HG03439 (cell line): ENCODE measurements around the gene UBE2B.
A peak's percentile ranks its signal among the peaks of the same experiment; 100 is the strongest.
"Not testable (repeated sequence)": the region's sequence is repeated elsewhere in the genome, so short reads cannot be mapped to it uniquely, and the experiment has no call there.

Experiments used
- ATAC-seq: cut with Tn5 transposase; IDR thresholded peaks from one replicate; pipeline ENCODE4 v1.9.1; 2021; ENCODE audit warnings: mild to moderate bottlenecking, moderate library complexity; ENCODE audit not compliant: unreplicated experiment

Gene UBE2B

DNA sequence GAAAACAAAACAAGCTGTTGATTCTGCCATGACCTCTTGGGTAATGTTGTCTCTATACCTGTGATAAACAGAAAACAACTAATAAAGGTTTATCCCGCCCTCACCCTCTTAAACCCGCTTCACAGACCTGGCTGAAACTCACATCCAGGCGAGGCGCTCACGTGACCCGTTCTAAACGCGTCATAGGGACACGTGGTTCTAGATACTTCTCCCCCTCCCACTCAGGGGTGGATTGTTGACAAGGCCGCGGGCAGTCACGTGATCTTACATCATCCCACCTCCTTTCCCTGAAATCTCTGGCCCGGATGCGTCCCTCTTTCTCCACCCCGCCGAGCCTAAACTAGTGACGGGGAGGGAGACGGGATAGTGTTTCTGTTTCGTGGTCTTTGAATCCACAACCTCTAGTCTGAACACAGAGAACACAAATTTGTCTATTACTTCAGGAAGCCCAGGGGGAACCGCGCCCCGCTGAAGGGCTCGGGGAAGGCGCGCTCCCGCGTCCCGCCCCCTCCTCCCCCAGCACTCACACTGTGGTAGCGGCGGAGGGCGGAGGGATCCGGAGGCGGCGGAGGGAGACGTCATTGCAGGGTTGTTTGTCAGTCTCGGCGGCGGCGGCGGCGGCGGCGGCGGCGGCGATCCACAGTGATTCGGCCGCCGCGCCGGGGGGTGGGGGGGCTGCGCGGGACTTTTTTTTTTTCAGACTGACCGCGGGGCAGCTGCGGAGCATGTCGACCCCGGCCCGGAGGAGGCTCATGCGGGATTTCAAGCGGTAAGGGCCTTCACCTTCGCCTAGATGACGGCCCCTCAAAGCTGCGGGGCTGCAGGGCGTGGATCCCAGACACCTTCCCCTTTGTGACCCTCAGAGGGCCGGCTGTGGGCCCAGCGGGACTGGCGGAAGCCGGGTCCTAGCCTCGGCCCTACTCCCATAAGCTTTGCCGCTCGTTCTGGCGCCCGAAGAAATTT is at the start of gene UBE2B:
Gene UBE2B, plus strand, starts transcription at position 699 of the 963 bp plus-strand sequence. Its CDS starts 27 bp downstream, at position 726.
- peak; percentile 77 for ATAC-seq

DNA sequence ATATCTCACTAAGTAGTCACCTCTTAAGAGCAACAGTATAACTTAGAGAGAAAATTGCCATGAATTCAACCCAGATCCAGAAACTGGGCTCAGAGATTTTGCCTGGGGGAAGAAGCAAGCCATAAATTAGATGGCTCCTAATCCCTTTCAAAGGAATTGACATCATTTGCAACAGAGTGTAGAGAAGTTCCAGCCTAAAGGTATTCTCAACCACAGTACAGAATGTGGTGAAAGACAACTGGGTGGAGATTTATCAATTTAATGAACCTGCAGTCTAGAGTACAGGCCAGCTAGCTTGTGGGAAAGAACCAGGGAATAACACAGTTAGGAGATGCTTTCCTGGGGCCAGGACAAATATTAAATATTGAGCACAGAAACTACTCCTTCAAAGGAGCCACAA is 44.0 kb upstream of the UBE2B start:
- no peak for ATAC-seq

DNA sequence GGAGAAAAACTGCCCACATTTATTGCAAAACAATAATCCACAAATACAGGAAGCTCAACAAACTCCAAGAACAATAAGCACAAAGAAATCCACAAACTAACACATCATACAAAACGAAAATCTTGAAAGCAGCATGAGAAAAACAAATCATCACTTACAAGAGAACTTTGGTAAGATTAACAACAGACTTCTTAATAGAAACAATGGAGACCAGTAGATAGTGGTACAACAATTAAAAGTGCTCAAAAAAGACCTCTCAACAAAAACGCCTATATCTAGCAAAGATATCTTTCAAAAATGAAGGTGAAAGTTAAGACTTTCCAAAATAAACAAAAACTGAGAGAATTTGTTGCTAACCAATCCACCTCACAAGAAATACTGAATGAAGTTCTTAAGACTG is 42.8 kb upstream of the UBE2B start:
- no peak for ATAC-seq

DNA sequence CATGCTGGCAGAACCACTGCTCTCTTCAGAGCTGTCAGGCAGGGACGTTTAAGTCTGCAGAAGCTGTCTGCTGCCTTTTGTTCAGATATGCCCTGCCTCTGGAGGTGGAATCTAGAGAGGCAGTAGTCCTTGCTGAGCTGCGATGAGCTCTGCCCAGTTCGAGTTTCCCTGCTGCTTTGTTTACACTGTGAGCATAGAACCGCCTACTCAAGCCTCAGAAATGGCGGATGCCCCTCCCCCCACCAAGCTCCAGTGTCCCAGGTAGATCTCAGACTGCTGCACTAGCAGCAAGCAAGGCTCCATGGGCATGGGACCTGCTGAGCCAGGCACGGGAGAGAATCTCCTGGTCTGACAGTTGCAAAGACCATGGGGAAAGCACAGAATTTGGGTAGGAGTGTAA is 34.5 kb upstream of the UBE2B start:
- ATAC-seq = not testable (repeated sequence)

DNA sequence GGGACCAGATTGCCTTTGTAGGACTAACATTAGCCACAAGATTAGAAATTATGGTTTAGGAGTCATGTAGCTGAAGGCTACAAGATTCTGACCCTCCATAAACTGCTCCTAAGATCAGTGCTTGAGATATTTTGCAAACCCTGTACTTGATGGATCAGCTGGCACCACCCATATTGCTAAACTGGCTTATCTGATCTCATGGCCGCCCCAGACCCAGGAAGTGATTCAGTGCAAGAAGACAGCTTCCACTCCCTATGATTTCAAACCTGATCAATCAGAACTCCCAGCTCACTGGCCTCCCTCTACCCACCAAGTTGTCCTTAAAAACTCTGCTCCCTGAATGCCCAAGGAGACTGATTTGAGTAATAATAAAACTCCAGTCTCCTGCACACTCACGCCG is 27.9 kb upstream of the UBE2B start:
- not testable (repeated sequence) for ATAC-seq

DNA sequence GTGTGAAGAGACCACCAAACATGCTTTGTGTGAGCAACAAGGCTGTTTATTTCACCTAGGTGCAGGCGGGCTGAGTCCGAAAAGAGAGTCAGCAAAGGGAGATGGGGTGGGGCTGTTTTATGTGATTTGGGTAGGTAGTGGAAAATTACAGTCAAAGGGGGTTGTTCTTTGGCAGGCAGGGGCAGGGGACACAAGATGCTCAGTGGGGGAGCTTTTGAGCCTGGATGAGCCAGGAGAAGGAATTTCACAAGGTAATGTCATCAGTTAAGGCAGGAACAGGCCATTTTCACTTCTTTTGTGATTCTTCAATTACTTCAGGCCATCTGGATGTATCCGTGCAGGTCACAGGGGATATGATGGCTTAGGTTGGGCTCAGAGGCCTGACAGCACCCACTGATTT is 25.9 kb upstream of the UBE2B start:
- not testable (repeated sequence) for ATAC-seq

DNA sequence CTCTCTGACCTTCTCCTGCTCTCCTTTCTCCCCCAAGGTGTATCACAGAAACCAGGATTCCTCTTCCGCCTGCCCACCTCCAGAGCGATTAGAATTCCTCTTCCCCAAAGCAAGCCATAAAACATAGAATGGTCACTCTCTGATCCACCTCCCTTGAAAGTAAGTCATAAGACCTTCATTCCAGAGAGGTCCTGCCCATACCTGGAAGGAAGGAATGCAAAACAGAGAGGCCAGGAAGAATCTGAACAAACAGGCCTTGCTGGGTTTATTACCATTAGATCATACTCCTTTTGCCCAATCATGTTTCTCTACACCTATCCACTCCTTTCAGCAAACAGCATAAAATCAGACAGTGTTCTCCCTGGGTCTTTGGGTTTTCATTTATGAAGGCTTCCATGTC is 25.4 kb upstream of the UBE2B start:
- ATAC-seq = no peak

DNA sequence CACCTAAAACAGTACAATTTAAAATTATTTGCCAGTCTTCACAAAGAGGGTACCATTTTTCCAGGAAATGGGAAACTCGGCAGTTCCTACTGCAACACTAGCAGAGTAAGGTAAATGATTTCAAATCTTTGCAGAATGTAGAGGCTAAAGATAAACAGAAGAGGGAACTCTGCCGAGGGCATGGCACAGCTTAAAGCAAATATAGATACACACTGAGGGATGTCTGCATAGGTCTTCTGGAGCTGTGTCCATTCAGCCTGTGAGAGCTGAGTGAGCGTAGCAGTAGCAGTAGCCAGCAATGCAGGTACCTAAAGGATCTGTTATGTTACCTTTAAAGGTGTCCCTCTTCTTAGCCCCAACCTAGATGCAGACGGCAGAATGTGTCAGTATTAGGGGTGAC is 21.9 kb upstream of the UBE2B start:
- ATAC-seq = no peak

DNA sequence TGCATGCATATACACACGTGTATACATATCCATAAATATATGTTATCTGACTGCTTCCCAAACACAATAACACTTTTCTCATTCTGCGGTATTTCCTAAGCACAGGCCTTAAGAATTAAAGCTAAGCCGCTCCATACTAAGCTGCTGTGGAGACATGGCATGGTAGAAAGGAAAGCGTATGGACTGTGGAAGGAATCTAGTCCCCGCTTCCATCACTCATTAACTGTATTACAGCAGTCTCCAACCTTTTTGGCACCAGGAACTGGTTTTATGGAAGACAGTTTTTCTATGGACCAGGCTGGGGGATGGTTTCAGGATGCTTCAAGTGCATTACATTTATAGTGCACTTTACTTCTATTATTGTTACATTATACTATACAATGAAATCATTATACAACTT is 15.7 kb upstream of the UBE2B start:
- no peak for ATAC-seq

DNA sequence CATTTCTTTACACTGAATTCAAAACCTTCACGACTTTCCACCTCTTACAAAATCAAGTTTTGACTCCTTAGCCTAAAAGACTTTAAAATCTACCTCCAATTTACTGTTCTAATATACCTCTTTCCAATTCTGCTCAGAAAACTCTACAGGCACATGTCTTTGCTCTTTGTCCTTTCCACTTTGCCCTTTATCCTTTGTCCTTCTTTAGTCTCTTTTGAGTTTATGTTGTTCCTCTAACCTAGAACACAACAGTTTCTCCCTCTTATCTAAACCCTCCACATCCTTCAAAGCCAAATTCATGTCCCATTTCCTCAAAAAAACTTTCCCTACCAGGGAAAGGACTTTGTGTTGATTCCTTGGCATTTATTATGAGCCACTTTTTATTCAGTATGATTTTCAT is 5.8 kb upstream of the UBE2B start:
- no peak for ATAC-seq

DNA sequence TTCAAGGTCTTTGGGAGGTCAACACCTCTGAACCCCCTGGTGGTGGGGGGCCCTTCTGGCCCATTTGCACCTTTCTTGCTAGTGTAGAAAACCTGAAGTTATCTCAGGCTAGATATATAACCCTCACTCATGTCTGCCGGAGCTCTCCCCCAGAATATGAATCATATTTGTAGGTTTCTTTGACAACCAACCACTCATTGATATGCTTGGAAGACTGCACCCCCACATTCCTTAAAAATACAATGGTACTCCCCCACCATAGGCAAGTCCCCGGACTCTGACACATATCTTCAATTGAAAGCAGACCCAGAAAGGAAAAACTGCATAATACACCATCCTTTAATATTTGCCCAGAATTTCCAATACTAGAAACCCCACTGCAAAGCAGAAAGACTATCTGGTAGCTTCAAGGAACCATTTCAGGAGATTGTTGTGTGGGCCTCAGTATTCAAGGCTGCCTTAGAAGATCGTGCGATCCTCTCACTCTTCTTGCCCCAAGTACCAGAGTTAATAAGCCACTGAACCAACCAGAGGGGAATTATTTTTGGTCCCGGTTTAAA is 978 bp upstream of the UBE2B start:
- peak; percentile 9 for ATAC-seq

DNA sequence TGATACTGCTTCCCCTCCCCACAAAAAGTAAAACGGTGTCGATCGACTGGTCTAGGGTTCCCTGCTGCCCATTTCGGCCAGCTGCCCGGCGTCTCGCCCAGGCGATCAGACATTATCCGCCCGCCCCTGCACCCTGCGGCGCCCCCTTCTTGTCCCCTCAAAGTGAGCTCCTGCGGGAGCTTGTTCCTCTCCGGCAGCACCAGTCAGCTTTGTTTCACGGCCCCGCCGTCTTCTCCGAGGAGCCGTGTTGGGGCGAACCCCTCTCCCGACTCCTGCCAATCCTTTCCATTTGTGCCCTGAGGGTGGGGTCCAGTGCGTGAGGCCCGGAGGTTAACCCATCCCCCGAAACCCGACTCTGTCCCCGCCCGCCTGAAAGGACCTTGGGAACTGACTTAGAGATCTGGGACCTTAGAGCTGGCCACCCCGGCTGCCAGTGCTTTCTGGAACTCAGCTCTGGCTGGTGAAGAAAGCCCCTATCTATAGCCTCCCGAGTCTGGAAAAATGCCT is 518 bp downstream of the UBE2B start:
- no peak for ATAC-seq

DNA sequence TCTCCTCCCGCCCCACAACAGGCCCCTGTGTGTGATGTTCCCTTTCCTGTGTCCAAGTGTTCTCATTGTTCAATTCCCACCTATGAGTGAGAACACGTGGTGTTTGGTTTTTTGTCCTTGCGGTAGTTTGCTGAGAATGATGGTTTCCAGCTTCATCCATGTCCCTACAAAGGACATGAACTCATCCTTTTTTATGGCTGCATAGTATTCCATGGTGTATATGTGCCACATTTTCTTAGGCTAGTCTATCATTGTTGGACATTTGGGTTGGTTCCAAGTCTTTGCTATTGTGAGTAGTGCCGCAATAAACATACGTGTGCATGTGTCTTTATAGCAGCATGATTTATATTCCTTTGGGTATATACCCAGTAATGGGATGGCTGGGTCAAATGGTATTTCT is 2.3 kb downstream of the UBE2B start:
- ATAC-seq = not testable (repeated sequence)

DNA sequence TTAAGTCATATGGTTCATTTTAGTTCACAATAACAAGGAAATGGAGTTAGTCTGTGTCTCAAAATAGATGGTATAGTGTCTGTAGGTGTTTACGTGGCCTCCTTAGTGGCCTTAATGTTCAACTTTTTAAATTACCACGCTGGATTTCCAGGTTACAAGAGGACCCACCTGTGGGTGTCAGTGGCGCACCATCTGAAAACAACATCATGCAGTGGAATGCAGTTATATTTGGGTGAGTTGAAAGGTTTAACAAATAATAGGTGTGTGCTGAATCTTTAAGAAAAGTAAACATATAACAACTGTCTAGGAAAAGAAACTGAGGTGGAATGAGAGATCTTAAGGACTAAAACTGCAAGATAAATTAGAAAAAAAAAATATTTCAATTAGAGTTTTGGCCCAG is 2.9 kb downstream of the UBE2B start:
- no peak for ATAC-seq

DNA sequence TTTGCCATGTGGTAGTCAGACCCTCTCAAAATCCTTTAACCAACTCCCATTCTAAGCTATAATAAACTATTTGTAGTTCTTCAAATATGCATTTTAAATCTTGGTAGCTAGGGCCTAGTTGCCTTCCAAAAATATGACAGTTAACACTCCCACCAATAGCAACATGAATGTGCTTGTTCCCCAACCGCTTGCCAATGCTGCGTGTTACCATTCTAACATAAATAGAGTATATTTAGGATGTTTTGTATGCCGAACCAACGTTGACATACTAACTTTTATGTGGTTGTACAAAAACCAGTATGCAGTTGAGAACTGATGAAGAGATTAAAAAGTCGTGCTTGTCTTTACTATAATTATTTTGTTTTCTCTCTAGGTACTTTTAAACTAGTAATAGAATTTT is 9.0 kb downstream of the UBE2B start:
- ATAC-seq = no peak

DNA sequence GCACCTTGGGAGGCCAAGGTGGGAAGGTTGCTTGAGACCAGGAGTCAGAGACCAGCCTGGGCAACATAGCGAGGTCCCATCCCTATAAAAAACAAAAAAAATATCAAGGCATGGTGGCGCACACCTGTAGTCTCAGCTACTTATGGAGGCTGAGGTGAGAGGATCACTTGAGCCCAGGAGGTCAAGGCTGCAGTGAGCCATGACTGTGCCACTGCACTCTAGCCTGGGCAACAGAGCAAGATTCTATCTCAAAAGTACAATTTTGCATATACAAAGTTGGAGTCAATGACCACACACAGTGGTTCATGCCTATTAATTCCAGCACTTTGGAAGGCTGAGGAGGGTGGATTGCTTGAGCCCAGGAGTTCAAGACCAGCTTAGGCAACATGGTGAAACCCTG is 10.8 kb downstream of the UBE2B start:
- ATAC-seq = not testable (repeated sequence)

DNA sequence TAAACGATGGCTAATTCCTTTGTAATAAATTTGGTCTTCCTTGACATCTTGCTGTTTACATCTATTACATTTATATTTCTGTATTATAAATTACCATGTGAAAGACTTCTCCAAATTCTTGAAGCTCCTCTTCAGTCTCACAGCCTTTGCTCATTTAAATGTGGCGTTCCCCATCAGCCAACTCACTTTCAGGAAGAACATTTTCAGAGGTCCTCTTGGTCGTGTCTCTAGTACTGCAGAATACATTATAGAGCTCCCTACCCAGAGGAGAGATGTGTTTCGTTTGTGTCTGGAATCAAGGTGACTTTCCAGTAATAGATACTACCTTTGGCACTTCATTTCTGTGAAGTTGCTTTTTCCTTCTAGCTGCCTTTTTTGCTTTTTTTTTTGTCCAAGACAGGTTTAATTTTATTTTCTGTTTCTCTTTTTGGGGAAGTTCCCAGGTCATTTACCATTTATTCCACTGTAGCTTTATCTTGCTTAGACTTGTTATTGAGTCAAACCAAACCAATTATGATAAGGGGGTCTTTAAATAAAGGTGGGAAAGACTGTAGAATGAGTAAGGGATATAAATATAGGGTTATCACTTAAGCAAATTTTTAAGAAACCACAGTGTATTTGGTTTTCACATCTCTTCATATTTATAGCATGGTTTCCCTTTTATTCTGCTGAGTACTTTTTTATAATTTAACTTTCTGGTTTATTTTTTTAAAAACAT is 12.8 kb downstream of the UBE2B start:
- no peak for ATAC-seq

DNA sequence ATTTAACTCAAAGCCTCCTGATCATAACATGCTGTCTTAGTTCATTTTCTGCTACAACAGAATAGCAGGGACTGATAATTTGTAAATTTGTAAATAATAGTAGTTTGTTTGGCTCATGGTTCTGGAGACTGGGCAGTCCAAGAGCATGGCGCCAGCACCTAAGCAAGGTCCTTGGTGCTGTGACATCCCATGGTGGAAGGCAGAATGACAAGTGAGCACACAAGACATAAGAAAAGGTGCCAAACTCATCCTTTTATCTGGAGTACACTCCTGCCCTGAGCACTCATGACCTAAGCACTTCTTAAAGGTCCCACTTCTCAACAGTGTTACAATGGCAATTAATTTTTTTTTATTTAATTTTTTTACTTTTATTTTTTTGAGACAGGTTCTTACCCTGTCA is 16.1 kb downstream of the UBE2B start:
- ATAC-seq = no peak

DNA sequence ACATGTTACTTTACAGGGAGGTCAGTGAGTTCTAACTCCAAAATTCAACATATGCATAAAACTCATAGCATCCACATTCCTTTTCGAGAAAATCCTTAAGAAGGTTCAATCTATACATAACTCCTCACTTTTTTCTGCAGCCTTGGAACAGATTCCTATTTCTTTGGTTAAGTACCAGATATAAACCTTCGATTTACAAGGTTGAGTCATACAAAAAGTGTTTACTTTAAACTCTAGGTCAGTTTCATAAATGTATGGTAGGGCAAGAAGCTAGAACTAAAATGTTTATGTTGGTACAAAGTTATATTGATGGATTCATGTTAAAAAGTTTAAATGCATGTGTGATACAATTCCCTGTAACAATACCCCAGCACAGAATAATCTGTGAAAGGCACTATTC is 20.9 kb downstream of the UBE2B start:
- no peak for ATAC-seq

DNA sequence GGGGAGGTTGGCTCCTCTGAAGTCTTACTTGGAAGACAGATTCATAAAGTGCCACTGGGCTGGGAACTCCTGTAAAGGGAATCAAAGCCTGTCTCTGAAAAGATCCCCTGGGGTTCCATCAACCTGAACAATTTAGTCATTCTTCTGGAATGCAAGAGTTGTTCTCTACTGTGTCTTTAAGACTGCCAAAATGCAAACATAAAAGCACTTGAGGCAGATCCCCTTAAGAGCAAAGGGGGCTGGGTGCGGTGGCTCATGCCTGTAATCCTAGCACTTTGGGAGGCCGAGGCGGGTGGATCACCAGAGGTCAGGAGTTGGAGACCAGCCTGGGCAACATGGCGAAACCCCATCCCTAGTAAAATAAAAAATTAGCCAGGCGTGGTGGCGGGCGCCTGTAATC is 23.6 kb downstream of the UBE2B start:
- no peak for ATAC-seq

DNA sequence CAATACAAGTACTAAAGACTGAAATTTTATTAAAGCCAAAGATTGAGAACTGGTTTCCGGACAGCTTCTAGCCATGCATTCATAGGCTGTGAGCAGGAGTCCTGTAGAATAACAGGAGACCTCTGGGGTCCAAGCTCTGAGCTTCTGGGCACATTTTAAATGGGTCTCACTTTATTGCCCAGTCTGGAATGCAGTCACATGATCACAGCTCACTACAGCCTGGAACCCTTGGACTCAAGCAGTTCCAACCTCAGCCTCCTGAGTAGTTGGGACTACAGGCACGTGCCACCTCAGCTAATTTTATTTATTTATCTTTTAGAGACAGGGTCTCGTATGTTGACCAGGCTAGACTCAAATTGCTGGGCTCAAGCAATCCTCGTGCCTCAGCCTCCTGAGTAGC is 24.9 kb downstream of the UBE2B start:
- ATAC-seq = no peak

DNA sequence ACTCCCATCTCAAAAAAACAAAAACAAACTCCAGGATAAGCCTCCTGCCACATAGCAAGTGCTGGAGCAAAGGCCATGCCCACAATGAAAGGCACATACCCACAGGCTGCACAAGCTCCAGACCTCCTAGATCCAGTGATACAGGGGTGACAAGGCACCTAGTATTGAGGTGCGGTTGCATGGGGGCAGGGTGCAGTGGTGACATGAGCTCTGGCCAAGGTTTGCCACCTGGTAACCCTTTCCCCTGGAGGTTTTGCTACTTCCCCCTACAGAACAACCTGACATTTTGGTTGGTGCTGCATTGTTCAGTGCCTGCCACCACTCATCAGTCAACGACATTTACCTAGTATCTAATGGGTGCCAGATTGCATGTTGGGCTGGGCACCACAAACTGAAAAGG is 25.8 kb downstream of the UBE2B start:
- no peak for ATAC-seq
